Measurements from ENCODE around the gene SREBF2. TPM values are rescaled to one million over a fixed set of nuclear protein-coding genes. Genes with fewer than 3 reads are reported as not detected.

Gene SREBF2
- polyA plus RNA-seq, 2 of the 4 experiments (the other 2 are of a cell fraction), result 19.4 to 30.8 TPM

DNA sequence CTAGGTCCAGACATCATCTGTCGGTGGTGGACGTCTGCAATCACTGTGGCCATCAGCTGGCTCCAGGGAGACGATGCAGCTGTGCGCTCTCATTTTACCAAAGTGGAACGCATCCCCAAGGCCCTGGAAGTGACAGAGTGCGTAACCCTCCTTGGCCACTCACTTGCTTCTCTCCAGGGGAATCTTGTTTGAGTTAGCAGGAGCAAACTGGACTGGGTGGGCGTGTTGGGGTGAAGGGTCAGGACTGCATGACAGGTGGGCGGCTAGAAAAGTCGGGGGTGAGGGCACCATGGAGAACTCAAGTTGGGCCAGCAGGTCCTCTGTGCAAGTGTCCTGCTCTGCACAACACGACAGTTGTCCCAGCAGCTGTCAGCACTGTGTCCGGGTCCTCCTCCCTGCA, 65.7 kb downstream of the SREBF2 start:
- ATAC-seq (no peak), FAIRE-seq (no peak), DNase-seq (ENCODE audit: low read depth in 1 of 2, low spot score in 1 of 2) (no peak)
- H3K4me2 ChIP-seq, result no peak overlapping the region
- WGBS (ENCODE audit: missing lambda C conversion rate), result 92% methylated on average over 11 of the region's 11 CpGs
- ChIA-PET POLR2A (no interaction called here), CTCF (interaction anchor here (1.0 to 1.3 kb wide), 3 partner anchors 9 to 201 kb away, joined by 3 to 5 read pairs (median 3); no protein-coding TSS in a partner anchor)
- H3K9me3 ChIP-seq, result no peaks in the 10 kb centered on the region
- no peaks in the 10 kb centered on the region for H3K4me1 ChIP-seq
- no peak overlapping the region for H3K4me3 ChIP-seq
- H3K27ac ChIP-seq, result no peak overlapping the region
- TF ChIP-seq CHD4 (IDR thresholded peaks at IDR 0.05; ENCODE audit: borderline replicate concordance), result no peak
- TF ChIP-seq ZNF302 (CRISPR knock-in tag; IDR thresholded peaks at IDR 0.05), result no peak
- TF ChIP-seq TP53 (CRISPR knock-in tag; IDR thresholded peaks at IDR 0.05), result no peak
- TF ChIP-seq POLR2AphosphoS2 (conservative IDR thresholded peaks at IDR 0.05; ENCODE audit: low read length), result no peak
- no peak for TF ChIP-seq FOXS1 (CRISPR knock-in tag; IDR thresholded peaks at IDR 0.05)
- no peak for TF ChIP-seq SMC3 (IDR thresholded peaks at IDR 0.05)
- no peak for TF ChIP-seq TFCP2L1 (CRISPR knock-in tag; IDR thresholded peaks at IDR 0.05)
- TF ChIP-seq HDAC2 (IDR thresholded peaks at IDR 0.05), result no peak

DNA sequence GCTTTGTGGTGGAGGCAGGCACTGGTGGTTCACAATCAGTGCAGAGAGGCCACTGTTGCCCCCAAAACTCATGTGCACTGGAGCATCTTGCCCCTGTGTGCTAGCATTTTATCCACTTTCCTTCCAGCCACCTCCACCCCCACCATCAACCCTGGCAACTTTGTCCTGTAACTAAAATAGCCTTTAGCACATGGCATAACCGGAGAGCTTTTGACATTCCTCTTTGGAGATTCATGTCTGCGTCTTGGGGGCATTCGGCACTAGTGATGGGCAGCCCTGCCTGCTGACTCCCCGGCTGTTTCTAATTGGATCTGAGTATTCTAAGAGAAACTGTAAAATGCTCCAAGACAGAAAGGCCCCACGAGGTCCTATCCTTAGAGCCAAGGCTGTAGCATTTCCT, 66.2 kb downstream of the SREBF2 start:
- Histone ChIP-seq H3K27ac (no peak overlapping the region), H3K9me3 (no peaks in the 10 kb centered on the region), H3K4me3 (no peak overlapping the region), H3K4me2 (no peak overlapping the region), H3K4me1 (no peaks in the 10 kb centered on the region)
- FAIRE-seq, result no peak
- WGBS (ENCODE audit: missing lambda C conversion rate), result 92% methylated on average over 5 of the region's 5 CpGs
- ChIA-PET POLR2A (no interaction called here), CTCF (interaction anchor here (1.0 to 1.3 kb wide), 4 partner anchors 9 to 202 kb away, joined by 3 to 5 read pairs (median 3); no protein-coding TSS in a partner anchor)
- no peak for ATAC-seq
- no peak for DNase-seq (ENCODE audit: low read depth in 1 of 2, low spot score in 1 of 2)
- TF ChIP-seq MYC (IDR thresholded peaks at IDR 0.05; ENCODE audit: borderline replicate concordance, low read length), result no peak
- no peak for TF ChIP-seq HDAC2 (IDR thresholded peaks at IDR 0.05)
- TF ChIP-seq NPAS2 (CRISPR knock-in tag; IDR thresholded peaks at IDR 0.05; ENCODE audit: borderline replicate concordance), result no peak
- TF ChIP-seq EHF (CRISPR knock-in tag; IDR thresholded peaks at IDR 0.05), result no peak
- TF ChIP-seq, protein P1, sequence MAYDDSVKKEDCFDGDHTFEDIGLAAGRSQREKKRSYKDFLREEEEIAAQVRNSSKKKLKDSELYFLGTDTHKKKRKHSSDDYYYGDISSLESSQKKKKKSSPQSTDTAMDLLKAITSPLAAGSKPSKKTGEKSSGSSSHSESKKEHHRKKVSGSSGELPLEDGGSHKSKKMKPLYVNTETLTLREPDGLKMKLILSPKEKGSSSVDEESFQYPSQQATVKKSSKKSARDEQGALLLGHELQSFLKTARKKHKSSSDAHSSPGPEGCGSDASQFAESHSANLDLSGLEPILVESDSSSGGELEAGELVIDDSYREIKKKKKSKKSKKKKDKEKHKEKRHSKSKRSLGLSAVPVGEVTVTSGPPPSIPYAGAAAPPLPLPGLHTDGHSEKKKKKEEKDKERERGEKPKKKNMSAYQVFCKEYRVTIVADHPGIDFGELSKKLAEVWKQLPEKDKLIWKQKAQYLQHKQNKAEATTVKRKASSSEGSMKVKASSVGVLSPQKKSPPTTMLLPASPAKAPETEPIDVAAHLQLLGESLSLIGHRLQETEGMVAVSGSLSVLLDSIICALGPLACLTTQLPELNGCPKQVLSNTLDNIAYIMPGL (CRISPR knock-in tag; IDR thresholded peaks at IDR 0.05; ENCODE audit: borderline replicate concordance), result no peak
- TF ChIP-seq EHMT2 (IDR thresholded peaks at IDR 0.05; ENCODE audit: low read depth), result no peak

DNA sequence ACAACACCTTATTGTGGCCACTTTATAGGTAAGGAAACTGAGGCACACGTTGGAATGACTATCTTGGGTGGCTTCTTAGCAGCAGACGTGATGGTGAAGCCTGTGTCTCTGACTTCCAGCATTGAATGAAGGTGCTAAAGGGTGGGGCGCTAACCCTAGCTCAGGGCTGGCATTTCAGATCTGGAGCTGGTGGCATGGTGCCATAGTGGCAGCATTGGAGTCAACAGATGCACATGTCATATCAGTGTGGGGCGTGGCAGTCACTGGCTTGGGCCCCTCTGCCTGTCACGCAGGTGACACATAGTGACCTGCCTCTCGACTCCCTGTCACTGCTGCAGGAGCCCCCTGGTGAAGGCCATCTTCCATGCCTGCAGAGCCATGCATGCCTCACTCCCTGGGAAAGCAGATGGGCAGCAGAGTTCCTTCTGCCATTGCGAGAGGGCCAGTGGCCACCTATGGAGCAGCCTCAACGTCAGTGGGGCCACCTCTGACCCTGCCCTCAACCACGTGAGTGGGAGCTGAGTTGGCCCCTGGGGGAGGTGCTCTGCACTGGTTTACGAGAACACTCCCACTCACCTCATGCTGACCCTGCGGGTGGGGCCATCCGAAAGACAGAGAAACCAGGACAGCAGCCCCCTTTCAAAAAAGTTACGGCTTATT, 67.2 kb downstream of the SREBF2 start:
- FAIRE-seq (no peak), DNase-seq (ENCODE audit: low read depth in 1 of 2, low spot score in 1 of 2) (no peak), ATAC-seq (no peak)
- H3K4me3 ChIP-seq, result no peak overlapping the region
- no peak overlapping the region for H3K4me2 ChIP-seq
- ChIA-PET POLR2A (no interaction called here), CTCF (interaction anchor here (1.0 to 1.4 kb wide), 6 partner anchors 8 to 203 kb away, joined by 3 to 5 read pairs (median 4); no protein-coding TSS in a partner anchor)
- no peak overlapping the region for H3K27ac ChIP-seq
- H3K9me3 ChIP-seq, result no peaks in the 10 kb centered on the region
- H3K4me1 ChIP-seq, result no peaks in the 10 kb centered on the region
- no peak for TF ChIP-seq ZFP36 (IDR thresholded peaks at IDR 0.05; ENCODE audit: borderline replicate concordance, partially characterized antibody)
- TF ChIP-seq HEYL (CRISPR knock-in tag; IDR thresholded peaks at IDR 0.05), result no peak
- TF ChIP-seq, protein P2, sequence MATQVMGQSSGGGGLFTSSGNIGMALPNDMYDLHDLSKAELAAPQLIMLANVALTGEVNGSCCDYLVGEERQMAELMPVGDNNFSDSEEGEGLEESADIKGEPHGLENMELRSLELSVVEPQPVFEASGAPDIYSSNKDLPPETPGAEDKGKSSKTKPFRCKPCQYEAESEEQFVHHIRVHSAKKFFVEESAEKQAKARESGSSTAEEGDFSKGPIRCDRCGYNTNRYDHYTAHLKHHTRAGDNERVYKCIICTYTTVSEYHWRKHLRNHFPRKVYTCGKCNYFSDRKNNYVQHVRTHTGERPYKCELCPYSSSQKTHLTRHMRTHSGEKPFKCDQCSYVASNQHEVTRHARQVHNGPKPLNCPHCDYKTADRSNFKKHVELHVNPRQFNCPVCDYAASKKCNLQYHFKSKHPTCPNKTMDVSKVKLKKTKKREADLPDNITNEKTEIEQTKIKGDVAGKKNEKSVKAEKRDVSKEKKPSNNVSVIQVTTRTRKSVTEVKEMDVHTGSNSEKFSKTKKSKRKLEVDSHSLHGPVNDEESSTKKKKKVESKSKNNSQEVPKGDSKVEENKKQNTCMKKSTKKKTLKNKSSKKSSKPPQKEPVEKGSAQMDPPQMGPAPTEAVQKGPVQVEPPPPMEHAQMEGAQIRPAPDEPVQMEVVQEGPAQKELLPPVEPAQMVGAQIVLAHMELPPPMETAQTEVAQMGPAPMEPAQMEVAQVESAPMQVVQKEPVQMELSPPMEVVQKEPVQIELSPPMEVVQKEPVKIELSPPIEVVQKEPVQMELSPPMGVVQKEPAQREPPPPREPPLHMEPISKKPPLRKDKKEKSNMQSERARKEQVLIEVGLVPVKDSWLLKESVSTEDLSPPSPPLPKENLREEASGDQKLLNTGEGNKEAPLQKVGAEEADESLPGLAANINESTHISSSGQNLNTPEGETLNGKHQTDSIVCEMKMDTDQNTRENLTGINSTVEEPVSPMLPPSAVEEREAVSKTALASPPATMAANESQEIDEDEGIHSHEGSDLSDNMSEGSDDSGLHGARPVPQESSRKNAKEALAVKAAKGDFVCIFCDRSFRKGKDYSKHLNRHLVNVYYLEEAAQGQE (IDR thresholded peaks at IDR 0.05), result no peak
- TF ChIP-seq, protein P3, sequence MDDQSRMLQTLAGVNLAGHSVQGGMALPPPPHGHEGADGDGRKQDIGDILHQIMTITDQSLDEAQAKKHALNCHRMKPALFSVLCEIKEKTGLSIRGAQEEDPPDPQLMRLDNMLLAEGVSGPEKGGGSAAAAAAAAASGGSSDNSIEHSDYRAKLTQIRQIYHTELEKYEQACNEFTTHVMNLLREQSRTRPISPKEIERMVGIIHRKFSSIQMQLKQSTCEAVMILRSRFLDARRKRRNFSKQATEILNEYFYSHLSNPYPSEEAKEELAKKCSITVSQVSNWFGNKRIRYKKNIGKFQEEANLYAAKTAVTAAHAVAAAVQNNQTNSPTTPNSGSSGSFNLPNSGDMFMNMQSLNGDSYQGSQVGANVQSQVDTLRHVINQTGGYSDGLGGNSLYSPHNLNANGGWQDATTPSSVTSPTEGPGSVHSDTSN (IDR thresholded peaks at IDR 0.05), result no peak
- no peak for TF ChIP-seq EP300 (IDR thresholded peaks at IDR 0.05)
- no peak for TF ChIP-seq FOSB (CRISPR knock-in tag; IDR thresholded peaks at IDR 0.05)
- TF ChIP-seq PHF8 (IDR thresholded peaks at IDR 0.05; ENCODE audit: borderline replicate concordance, low read depth), result no peak
- no peak for TF ChIP-seq HDAC2 (IDR thresholded peaks at IDR 0.05)
- TF ChIP-seq GATA3 (IDR thresholded peaks at IDR 0.05; ENCODE audit: borderline replicate concordance), result no peak
- no peak for TF ChIP-seq FOXS1 (CRISPR knock-in tag; IDR thresholded peaks at IDR 0.05)
- no peak for TF ChIP-seq SREBF2 (IDR thresholded peaks at IDR 0.05)
- no peak for TF ChIP-seq SMC3 (IDR thresholded peaks at IDR 0.05)
- no peak for TF ChIP-seq ZNF302 (CRISPR knock-in tag; IDR thresholded peaks at IDR 0.05)
- WGBS (ENCODE audit: missing lambda C conversion rate), result 87% methylated on average over 7 of the region's 13 CpGs
